Kasumi-1 (cell line): Measurements from ENCODE around the gene RGMA.

ENCODE experiments used
- DNase-seq, 2 experiments: peaks; one replicate each; lab custom pipeline; 2025; lab: John Stamatoyannopoulos, UW

The RGMA gene

DNA sequence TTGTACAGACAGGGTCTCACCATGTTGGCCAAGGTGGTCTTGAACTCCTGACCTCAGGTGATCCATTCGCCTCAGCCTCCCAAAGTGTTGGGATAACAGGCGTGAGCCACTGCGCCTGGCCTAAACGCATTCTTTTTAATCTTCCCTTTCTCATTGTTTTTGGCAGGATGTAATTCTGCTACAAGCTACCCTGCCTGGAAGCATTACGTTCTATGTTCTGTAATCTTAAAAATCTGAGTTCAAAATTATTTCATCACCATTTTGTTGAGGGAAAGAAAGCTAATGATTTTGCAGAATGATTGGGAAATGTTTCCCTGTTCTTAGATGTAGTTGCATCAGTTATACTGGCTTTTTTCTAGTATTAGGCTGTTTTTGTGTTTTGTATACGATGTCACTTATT lies 71.5 kb downstream of the RGMA start:
- no peak for DNase-seq

GRCh38 chr15:93012786-93013185 lies 76.2 kb downstream of the RGMA start:
- no peak for DNase-seq

DNA sequence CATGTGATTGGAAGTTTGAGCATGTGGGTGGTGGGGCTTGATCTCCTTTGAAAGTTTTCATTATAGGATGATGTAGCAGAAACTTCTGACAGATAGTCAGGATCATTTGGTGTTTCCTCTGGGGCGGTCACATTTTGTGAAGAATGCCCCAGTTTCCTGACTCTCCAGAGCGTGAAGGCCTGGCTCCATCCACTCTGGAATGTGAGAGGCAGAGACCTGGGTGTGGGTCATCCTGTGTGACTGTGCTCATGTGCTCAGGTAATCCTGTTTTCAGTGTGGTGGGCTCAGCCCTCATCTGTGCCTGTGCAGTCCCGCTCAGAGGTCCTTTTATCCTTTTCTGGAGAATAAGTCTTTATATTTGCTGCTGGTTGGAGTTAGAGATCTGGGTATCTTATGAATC lies 81.0 kb downstream of the RGMA start:
- DNase-seq: no peak

DNA sequence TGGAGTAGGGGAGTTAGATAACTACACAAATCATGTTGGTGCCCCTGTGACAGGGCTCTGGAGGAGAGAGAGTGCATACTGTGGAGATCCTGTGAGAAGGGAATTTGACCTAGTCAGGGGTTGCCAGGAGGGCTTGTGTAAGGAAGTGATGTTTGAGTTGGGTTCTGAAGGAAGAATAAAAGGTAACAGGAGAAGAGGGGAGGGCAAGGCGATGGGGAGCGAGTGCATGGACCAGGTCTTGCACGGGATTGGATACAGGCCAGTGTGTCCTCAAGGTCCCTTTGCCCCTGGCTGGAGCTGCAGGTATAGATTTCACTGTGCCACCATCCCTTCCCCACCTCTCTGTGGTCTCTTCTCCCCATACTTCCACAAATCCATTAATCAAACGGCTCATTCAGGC lies 83.9 kb downstream of the RGMA start:
- DNase-seq: no peak

- no peak for DNase-seq
Observed at GRCh38 chr15:93001881-93002280, 87.1 kb downstream of the RGMA start.

DNA sequence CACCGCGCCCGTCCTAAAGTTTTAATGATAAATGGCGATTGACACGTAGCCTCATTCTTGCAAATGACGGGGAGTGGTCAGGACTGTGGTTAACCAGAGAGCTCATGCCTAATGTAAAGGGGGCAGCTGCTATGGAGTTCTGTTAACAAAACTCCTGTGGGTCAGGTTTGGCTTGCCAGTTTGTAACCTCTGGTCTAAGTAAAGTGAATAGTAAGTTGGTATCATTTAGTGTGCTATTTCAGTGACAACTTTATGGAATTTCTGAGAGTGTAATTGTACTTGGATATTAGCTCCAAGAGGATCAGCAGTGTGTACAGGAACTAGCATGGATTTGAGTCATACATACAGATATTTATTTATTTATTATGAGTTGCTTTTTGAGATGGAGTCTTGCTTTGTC lies 87.9 kb downstream of the RGMA start:
- no peak for DNase-seq

- DNase-seq: no peak
Observed at GRCh38 chr15:92997821-92998220, 91.2 kb downstream of the RGMA start.

- DNase-seq: no peak
Observed at GRCh38 chr15:92992720-92993119, 96.3 kb downstream of the RGMA start.

DNA sequence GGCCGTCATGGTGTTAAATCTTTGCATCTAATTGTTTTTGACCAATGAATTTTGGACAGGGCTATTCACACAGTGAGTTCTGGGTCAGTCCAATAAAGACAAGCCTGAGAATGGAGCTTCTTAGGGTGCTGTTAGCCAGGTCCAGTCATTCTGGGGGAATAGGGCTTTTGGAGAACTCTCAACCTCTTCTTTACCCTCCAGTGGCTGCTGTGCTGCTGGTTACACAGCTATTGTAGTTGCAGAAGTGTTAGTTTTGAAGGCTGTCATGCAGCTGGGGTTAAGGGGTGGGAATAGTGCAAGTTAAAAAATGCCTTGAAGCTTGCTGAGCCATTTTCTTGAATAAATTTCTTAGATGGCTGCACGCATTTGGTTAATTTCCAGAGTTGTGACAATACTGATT lies 99.0 kb downstream of the RGMA start:
- DNase-seq: no peak

- no peak for DNase-seq
Observed at GRCh38 chr15:92989470-92989869, 99.5 kb downstream of the RGMA start.
